ENCODE results near the gene HSD17B1. TPM values are rescaled to one million over a fixed set of nuclear protein-coding genes. Genes with fewer than 3 reads are reported as not detected.

HSD17B1 gene
- polyA plus RNA-seq, 1 donor from 2014 or later: 1.0 TPM

DNA sequence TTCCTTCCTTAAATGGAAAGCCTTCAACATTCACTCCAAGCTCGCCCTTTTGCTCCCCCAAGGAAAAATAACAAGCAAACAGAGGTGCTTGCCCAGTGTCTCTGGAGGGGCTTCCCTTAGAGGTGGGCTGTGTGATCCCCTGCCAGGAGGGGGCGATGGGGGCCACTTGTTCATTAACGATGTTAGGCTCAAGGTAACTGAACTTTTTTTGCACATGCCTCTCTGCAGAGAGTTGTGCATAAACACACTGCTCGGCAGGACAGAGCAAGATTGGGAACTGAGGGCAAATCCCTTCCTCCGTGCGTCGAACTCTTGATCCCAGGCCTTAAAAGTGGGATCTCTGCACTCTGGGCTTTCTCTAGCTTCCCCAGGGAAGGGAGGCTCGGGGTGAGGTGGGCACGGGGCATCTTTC lies 32.2 kb upstream of the HSD17B1 start:
- Histone ChIP-seq H3F3A (ENCODE audit: insufficient read depth, low read length, poor library complexity, severe bottlenecking) (no peaks in the 10 kb centered on the region), H3K9ac (ENCODE audit: low read length) (no peak overlapping the region), H3K79me2 (replicated peaks; ENCODE audit: insufficient read depth, low read length) (no peaks in the 10 kb centered on the region), H2AFZ (ENCODE audit: low read depth, low read length) (no peak overlapping the region), H3K4me3 (ENCODE audit: low read length) (no peak overlapping the region), H3K36me3 (ENCODE audit: insufficient read depth, low read length) (no peaks in the 10 kb centered on the region), H3K9me2 (ENCODE audit: insufficient read depth, low read length) (no peaks in the 10 kb centered on the region), H3K4me2 (ENCODE audit: low read length) (no peak overlapping the region), H3K9me3 (ENCODE audit: low read length) (no peaks in the 10 kb centered on the region), H3K27ac (ENCODE audit: low read length) (no peak overlapping the region), H4K20me1 (ENCODE audit: insufficient read depth) (no peaks in the 10 kb centered on the region), H3K27me3 (ENCODE audit: insufficient read depth, low read depth, low read length) (no peaks in the 10 kb centered on the region)
- TF ChIP-seq SMC3 (conservative IDR thresholded peaks at IDR 0.05; ENCODE audit: poor library complexity) (no peak), TAF1 (IDR thresholded peaks at IDR 0.05; ENCODE audit: low read depth) (no peak), REST (IDR thresholded peaks at IDR 0.05; ENCODE audit: borderline replicate concordance) (no peak), POLR2AphosphoS5 (IDR thresholded peaks at IDR 0.05) (no peak), RAD21 (conservative IDR thresholded peaks at IDR 0.05) (no peak), MXI1 (conservative IDR thresholded peaks at IDR 0.05; ENCODE audit: poor library complexity, severe bottlenecking) (no peak), EZH2 (IDR thresholded peaks at IDR 0.05; ENCODE audit: borderline replicate concordance, insufficient read depth, low read length, poor library complexity, severe bottlenecking) (no peak), EP300 (conservative IDR thresholded peaks at IDR 0.05; ENCODE audit: poor library complexity, severe bottlenecking) (no peak)
- TF ChIP-seq, protein P1, sequence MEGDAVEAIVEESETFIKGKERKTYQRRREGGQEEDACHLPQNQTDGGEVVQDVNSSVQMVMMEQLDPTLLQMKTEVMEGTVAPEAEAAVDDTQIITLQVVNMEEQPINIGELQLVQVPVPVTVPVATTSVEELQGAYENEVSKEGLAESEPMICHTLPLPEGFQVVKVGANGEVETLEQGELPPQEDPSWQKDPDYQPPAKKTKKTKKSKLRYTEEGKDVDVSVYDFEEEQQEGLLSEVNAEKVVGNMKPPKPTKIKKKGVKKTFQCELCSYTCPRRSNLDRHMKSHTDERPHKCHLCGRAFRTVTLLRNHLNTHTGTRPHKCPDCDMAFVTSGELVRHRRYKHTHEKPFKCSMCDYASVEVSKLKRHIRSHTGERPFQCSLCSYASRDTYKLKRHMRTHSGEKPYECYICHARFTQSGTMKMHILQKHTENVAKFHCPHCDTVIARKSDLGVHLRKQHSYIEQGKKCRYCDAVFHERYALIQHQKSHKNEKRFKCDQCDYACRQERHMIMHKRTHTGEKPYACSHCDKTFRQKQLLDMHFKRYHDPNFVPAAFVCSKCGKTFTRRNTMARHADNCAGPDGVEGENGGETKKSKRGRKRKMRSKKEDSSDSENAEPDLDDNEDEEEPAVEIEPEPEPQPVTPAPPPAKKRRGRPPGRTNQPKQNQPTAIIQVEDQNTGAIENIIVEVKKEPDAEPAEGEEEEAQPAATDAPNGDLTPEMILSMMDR (IDR thresholded peaks at IDR 0.05; ENCODE audit: poor library complexity, severe bottlenecking): no peak

DNA sequence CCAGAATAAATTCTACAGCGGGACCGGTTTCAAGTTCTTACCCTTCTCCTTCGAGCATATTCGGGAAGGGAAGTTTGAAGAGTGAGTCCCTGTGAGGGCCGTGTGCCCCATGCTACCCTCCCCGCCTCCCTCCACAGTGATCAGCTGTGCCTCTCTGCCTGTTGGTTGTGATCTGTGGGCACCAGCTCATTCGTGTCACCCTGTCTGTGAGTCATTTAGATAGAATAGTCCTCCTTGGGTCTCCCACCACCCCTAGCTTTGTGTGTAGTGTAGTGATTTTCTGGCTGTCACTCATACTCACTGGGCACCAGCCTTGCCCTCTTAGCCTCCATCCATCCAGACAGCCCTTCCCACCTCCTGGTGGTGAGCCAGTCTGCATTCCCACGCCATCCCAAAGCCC lies 31.7 kb upstream of the HSD17B1 start:
- TF ChIP-seq SMC3 (conservative IDR thresholded peaks at IDR 0.05; ENCODE audit: poor library complexity): no peak
- TF ChIP-seq REST (IDR thresholded peaks at IDR 0.05; ENCODE audit: borderline replicate concordance): no peak
- TF ChIP-seq EP300 (conservative IDR thresholded peaks at IDR 0.05; ENCODE audit: poor library complexity, severe bottlenecking): no peak
- no peak for TF ChIP-seq TAF1 (IDR thresholded peaks at IDR 0.05; ENCODE audit: low read depth)
- TF ChIP-seq, protein P1 (IDR thresholded peaks at IDR 0.05; ENCODE audit: poor library complexity, severe bottlenecking): no peak
- TF ChIP-seq RAD21 (conservative IDR thresholded peaks at IDR 0.05): no peak
- no peak for TF ChIP-seq EZH2 (IDR thresholded peaks at IDR 0.05; ENCODE audit: borderline replicate concordance, insufficient read depth, low read length, poor library complexity, severe bottlenecking)
- no peak for TF ChIP-seq POLR2AphosphoS5 (IDR thresholded peaks at IDR 0.05)
- no peak for TF ChIP-seq MXI1 (conservative IDR thresholded peaks at IDR 0.05; ENCODE audit: poor library complexity, severe bottlenecking)
- H3K27ac ChIP-seq (ENCODE audit: low read length): no peak overlapping the region
- no peaks in the 10 kb centered on the region for H4K20me1 ChIP-seq (ENCODE audit: insufficient read depth)
- H3K9me2 ChIP-seq (ENCODE audit: insufficient read depth, low read length): no peaks in the 10 kb centered on the region
- H3K36me3 ChIP-seq (ENCODE audit: insufficient read depth, low read length): no peaks in the 10 kb centered on the region
- no peaks in the 10 kb centered on the region for H3K9me3 ChIP-seq (ENCODE audit: low read length)
- no peaks in the 10 kb centered on the region for H3K79me2 ChIP-seq (replicated peaks; ENCODE audit: insufficient read depth, low read length)
- no peak overlapping the region for H3K9ac ChIP-seq (ENCODE audit: low read length)
- H3K27me3 ChIP-seq (ENCODE audit: insufficient read depth, low read depth, low read length): no peaks in the 10 kb centered on the region
- H3K4me3 ChIP-seq (ENCODE audit: low read length): no peak overlapping the region
- no peaks in the 10 kb centered on the region for H3F3A ChIP-seq (ENCODE audit: insufficient read depth, low read length, poor library complexity, severe bottlenecking)
- H3K4me2 ChIP-seq (ENCODE audit: low read length): no peak overlapping the region
- no peak overlapping the region for H2AFZ ChIP-seq (ENCODE audit: low read depth, low read length)

All from neural cell (in vitro differentiated cells).